Endothelial cell of umbilical vein (primary cell): ENCODE data around the gene RPIA.

Experiments used
- CTCF ChIP-seq, 2 donors: IDR thresholded peaks; 1 replicate in 1 of 2; 2 replicates in 1 of 2; pipeline ENCODE4 v1.5.1; 2011; ENCODE audit warnings: low read length in 2 of 2, mild to moderate bottlenecking in 2 of 2, moderate library complexity in 2 of 2, control low read depth in 1 of 2, inconsistent platforms in 1 of 2, low read depth in 1 of 2; ENCODE audit not compliant: insufficient read depth in 1 of 2; ENCODE audit errors: extremely low read depth in 1 of 2
- EZH2 ChIP-seq: IDR thresholded peaks from 2 replicates; pipeline ENCODE4 v1.6.1; 2012; ENCODE audit warnings: borderline replicate concordance, low read depth, mild to moderate bottlenecking, moderate library complexity, low read length, inconsistent platforms; ENCODE audit not compliant: severe bottlenecking

- TF ChIP-seq CTCF (IDR thresholded peaks at IDR 0.05; ENCODE audit: extremely low read depth in 1 of 2, insufficient read depth in 1 of 2, low read depth in 1 of 2, low read length in 2 of 2): no peak
- TF ChIP-seq EZH2: no peak
Observed at GRCh38 chr2:88721268-88721667, 29.8 kb downstream of the RPIA start.
